H4 (cell line): ENCODE results near the gene TRIM71. TPM values are rescaled to one million over a fixed set of nuclear protein-coding genes. Genes with fewer than 3 reads are reported as not detected.
"Not testable (repeated sequence)": the region's sequence is repeated elsewhere in the genome, so short reads cannot be mapped to it uniquely, and the experiment has no call there.

Experiments
- DNase-seq: peaks from one replicate; pipeline ENCODE4 v3.0.0-alpha.2; 2015; ENCODE audit warnings: low spot score
- total RNA-seq: library from RNA; depleted of rRNA; stranded (reverse); fragments of >200 nt; shearing (Covaris generic); gene quantifications from 2 replicates; pipeline ENCODE4 v1.2.3, GENCODE V29; 2014

The TRIM71 gene
- total RNA-seq, 1 experiment from 2014 or later, result 0.02 TPM

GRCh38 chr3:32819551-32820348 is 2.0 kb downstream of the TRIM71 start:
- no peak for DNase-seq

GRCh38 chr3:32820430-32820829 is 2.6 kb downstream of the TRIM71 start:
- DNase-seq, result no peak

GRCh38 chr3:32820971-32821685 is 3.3 kb downstream of the TRIM71 start:
- no peak for DNase-seq

- no peak for DNase-seq
Observed at GRCh38 chr3:32821686-32822296, 4.0 kb downstream of the TRIM71 start.

GRCh38 chr3:32822609-32823498 is 5.1 kb downstream of the TRIM71 start:
- no peak for DNase-seq

DNA sequence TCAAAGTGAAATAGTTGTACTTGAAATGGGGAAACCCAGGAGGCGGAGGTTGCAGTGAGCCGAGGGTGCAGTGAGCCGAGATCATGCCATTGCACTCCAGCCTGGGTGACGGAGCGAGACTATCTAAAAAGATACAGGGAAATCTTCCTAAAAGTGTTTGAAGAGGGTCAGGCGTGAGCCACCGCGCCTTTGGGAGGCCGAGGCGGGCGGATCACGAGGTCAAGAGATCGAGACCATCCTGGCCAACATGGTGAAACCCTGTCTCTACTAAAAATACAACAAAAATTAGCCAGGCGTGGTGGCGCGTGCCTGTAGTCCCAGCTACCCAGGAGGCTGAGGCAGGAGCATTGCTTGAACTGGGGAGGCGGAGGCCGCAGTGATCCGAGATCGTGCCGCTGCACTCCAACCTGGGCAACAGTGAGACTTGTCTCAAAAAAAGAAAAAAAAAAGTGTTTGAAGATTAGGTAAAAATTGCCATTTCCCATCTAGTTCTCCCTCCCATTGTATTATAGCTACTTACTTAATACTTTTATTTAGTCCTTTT is 5.9 kb downstream of the TRIM71 start:
- not testable (repeated sequence) for DNase-seq

- no peak for DNase-seq
Observed at GRCh38 chr3:32825601-32826375, 8.0 kb downstream of the TRIM71 start.

- DNase-seq, result no peak
Observed at GRCh38 chr3:32831062-32831461, 13.3 kb downstream of the TRIM71 start.

GRCh38 chr3:32831791-32832190 is 14.0 kb downstream of the TRIM71 start:
- no peak for DNase-seq

GRCh38 chr3:32832193-32832592 is 14.4 kb downstream of the TRIM71 start:
- DNase-seq, result no peak

- no peak for DNase-seq
Observed at GRCh38 chr3:32835049-32835371, 17.2 kb downstream of the TRIM71 start.

DNA sequence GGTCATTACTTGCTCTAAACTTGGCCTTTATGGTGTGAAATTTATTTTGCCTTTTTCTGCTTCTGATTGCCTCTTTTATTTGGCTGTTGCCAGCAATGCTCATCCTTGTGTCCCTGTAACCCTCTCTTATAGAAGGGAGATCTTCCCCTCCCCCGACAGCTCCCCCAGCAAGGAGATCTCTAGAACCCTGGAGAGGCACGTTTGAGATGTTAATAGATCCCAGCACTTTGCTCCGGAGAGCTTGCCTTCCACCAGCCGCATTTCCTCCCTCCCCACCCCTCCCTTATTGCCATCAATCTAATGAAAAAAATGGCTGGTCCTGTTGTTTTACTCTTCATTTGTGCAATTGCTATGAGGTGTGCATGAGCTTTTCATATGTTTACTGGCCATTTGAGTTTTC is 18.2 kb downstream of the TRIM71 start:
- no peak for DNase-seq

- DNase-seq, result no peak
Observed at GRCh38 chr3:32836601-32837000, 18.8 kb downstream of the TRIM71 start.

DNA sequence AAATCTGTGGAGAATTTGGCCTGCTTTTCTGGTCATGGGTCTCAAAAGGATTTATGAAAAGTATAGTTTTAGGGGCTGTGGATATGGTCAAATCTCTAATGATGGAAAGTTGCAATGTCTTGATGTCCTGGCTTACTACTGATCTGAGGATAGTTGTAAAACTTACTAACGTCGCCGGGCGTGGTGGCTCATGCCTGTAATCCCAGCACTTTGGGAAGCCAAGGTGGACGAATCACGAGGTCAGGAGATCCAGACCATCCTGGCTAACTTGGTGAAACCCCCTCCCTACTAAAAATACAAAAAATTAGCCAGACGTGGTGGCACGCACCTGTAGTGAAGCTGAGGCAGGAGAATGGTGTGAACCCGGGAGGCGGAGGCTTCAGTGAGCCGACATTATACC is 19.6 kb downstream of the TRIM71 start:
- DNase-seq, result no peak

DNA sequence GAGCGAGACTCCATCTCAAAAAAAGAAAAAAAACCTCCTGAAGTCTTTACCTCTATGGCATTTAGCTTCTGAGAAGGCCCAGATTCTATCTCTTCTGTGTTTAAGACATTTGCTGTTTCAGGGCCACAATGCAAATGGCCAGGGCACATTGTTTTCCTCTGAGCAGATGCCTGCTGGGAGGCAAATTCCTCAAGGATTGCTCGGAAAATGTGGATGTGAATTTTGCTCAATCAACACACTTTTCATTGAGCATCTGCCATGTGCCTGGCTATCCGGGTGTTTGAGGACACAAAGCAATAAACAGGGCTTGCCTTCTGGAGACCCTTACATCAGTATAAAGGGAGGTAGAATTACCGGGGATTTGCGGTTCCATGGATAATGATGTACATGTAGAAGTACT is 20.0 kb downstream of the TRIM71 start:
- no peak for DNase-seq

GRCh38 chr3:32839714-32840085 is 21.9 kb downstream of the TRIM71 start:
- no peak for DNase-seq

DNA sequence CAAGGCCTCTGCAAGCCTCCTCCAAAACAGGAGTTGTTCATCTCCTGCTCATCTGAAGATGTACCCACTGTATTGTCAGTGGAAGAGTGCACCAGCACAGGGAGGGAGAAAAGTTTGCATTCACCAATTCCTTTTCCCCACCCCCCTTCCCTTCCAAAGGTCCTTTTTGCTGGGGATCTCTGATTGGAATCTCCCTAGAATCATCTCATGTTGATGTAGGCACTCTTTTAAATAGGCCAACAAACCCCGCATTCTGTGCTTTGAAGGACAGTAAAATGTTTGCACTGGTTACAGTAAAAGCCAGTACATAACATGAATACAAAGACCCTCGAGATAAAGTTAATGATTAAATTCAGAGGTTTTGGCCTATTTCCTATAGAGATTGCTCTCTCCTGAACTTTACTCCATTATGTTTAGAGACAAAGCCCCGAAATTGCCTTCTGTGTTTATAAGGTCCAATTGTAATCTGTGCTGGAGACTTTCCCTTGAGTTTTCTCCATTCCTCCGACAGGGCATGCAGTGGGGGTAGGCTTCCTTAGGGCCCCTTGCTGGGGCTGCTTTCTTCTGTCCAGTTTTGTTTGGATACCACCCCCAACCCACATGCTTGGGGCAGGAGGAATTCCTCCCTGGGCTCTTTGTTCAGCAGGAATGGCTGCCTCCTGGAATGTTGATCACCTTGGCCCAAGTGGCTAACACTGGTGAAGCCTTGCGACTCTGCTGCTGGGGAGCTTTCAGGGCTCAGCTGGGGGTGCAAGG is 22.5 kb downstream of the TRIM71 start:
- no peak for DNase-seq

- no peak for DNase-seq
Observed at GRCh38 chr3:32841341-32841740, 23.5 kb downstream of the TRIM71 start.

- DNase-seq, result no peak
Observed at GRCh38 chr3:32841867-32842470, 24.2 kb downstream of the TRIM71 start.

DNA sequence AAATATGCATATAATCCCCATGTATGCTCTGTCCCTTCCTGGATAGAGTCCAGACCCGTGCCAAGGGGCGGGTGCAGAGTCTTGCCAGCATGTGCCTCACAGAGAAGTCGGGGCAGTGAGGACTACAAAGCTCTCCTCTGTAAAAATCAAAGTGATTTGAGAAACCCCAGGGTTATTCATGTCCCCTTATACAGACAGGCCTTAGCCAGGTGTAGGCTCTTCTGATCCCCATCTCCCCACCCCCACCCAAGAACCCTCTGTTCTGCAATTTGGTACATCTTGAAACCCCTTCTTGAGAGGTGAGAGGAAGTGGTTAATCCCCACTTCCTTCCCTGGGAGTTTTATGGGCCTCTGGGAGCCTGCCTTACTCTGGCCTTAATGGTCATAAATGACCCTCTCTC is 24.7 kb downstream of the TRIM71 start:
- no peak for DNase-seq
